NT2/D1 (cell line): ENCODE measurements around the gene FBXW9.

Experiments
- YY1 ChIP-seq: IDR thresholded peaks from 2 replicates; pipeline ENCODE4 v1.6.1; 2011; ENCODE audit not compliant: insufficient read length, insufficient read depth
- ZNF274 ChIP-seq: IDR thresholded peaks from 2 replicates; pipeline ENCODE4 v1.6.1; 2011; ENCODE audit warnings: mild to moderate bottlenecking, low read depth, low read length

DNA sequence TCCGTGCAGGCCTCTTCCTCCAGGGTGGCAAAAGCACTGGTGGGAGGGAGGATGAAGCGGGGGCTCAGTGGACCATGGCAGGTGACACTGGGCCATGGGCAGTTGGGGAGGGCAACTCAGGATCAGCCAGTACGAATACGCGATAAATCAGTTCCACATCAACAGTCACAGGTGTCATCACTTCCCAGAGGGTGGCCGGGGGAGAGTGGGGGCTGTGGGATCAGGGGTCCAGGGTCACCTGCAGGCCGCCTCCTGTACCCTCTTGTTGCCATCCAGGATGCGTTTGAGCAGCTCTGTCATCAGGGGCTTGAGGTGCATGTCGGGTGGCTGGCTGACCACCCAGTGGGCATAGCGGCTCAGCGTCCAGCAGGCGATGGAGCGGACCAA, 9.9 kb upstream of the FBXW9 start:
- no peak for TF ChIP-seq ZNF274
- no peak for TF ChIP-seq YY1
